A673 (cell line): ENCODE measurements around the gene BCAT1. TPM values are rescaled to one million over a fixed set of nuclear protein-coding genes. Genes with fewer than 3 reads are reported as not detected.

Experiments used
- BruUV-seq: library from RNA; stranded (reverse); fragments of 400-500 nt; replicated peaks from 2 replicates; lab custom pipeline; 2021; lab: Mats Ljungman, UMichigan
- CTCF ChIA-PET: fragments of 300-600 bp; sonication (Branson Sonifier 250); formaldehyde crosslinking; loops from one replicate; lab custom pipeline; 2022; ENCODE audit warnings: antibody characterized with exemption; lab: Charles Lee
- POLR2A ChIA-PET: fragments of 300-600 bp; sonication (Branson Sonifier 250); formaldehyde crosslinking; loops from one replicate; lab custom pipeline; 2022; ENCODE audit warnings: antibody characterized with exemption; ENCODE audit not compliant: low non-redundant PET; lab: Charles Lee
- DNase-seq: peaks from one replicate; pipeline ENCODE4 v3.0.0-alpha.2; 2015; ENCODE audit warnings: low spot score
- H3K27ac ChIP-seq: fragments of 200-600 bp; sonication (generic); 2 replicates; pipeline ENCODE4 v1.5.1; 2016; ENCODE audit warnings: mixed run types, low read depth, mild to moderate bottlenecking, mixed read lengths, antibody characterized with exemption, low read length; ENCODE audit not compliant: poor library complexity, severe bottlenecking
- H3K27me3 ChIP-seq: fragments of 200-600 bp; sonication (generic); replicated peaks from 2 replicates; pipeline ENCODE4 v1.6.1; 2017; ENCODE audit warnings: mixed run types, low read depth, mild to moderate bottlenecking, mixed read lengths, antibody characterized with exemption, low read length; ENCODE audit not compliant: insufficient read depth, poor library complexity
- H3K36me3 ChIP-seq: fragments of 200-600 bp; sonication (generic); 2 replicates; pipeline ENCODE4 v1.6.1; 2016; ENCODE audit warnings: mixed run types, mild to moderate bottlenecking, mixed read lengths, antibody characterized with exemption, low read length; ENCODE audit not compliant: insufficient read depth, poor library complexity, severe bottlenecking
- H3K4me1 ChIP-seq: fragments of 200-600 bp; sonication (generic); 2 replicates; pipeline ENCODE4 v1.6.1; 2017; ENCODE audit warnings: mixed run types, mild to moderate bottlenecking, mixed read lengths, antibody characterized with exemption, low read length; ENCODE audit not compliant: insufficient read depth, poor library complexity, severe bottlenecking
- H3K4me3 ChIP-seq: fragments of 200-600 bp; sonication (generic); 2 replicates; pipeline ENCODE4 v1.5.1; 2016; ENCODE audit warnings: low read depth, mixed run types, mild to moderate bottlenecking, mixed read lengths, low read length; ENCODE audit not compliant: poor library complexity, severe bottlenecking
- H3K9me3 ChIP-seq: fragments of 200-600 bp; sonication (generic); 2 replicates; pipeline ENCODE4 v1.6.1; 2016; ENCODE audit warnings: mixed run types, low read depth, mild to moderate bottlenecking, mixed read lengths, antibody characterized with exemption, low read length; ENCODE audit not compliant: poor library complexity, severe bottlenecking
- EZH2 ChIP-seq: fragments of 200-600 bp; sonication (generic); IDR thresholded peaks from 2 replicates; pipeline ENCODE4 v1.6.1; 2017; ENCODE audit warnings: borderline replicate concordance, low read depth, mild to moderate bottlenecking, mixed read lengths, antibody characterized with exemption, low read length; ENCODE audit not compliant: poor library complexity, severe bottlenecking
- intact Hi-C: fragments of 100-400 bp; cut with micrococcal nuclease; formaldehyde crosslinking; loops from one replicate; pipeline ENCODE4 v1.10.0; 2022; ENCODE audit not compliant: unreplicated experiment
- total RNA-seq: library from RNA; stranded (reverse); gene quantifications from 2 replicates; pipeline ENCODE4 v1.2.3, GENCODE V29; 2021
- TF ChIP-seq, protein P1 (sequence below): fragments of 300-800, 200-600 bp; sonication (generic); conservative IDR thresholded peaks from 2 replicates; pipeline ENCODE4 v1.5.1; 2017; ENCODE audit warnings: low read depth, mild to moderate bottlenecking, antibody characterized with exemption, low read length, moderate library complexity, mixed read lengths

The BCAT1 gene
- total RNA-seq, 1 experiment from 2014 or later: 195 TPM

- no TSS peak for BruUV-seq
- peaks cover 12% of the 10 kb centered on the region for H3K36me3 ChIP-seq
- intact Hi-C loops: loop anchor here (5.0 kb wide), 1 partner anchor 528 kb away; no protein-coding TSS in a partner anchor
These were observed 113.5 kb downstream of the BCAT1 start for GRCh38 chr12:24835377-24835776.

GRCh38 chr12:24833513-24833912 lies 115.4 kb downstream of the BCAT1 start:
- CTCF ChIA-PET: no interaction called here
- BruUV-seq: no TSS peak
- no peaks in the 10 kb centered on the region for H3K27me3 ChIP-seq

More at GRCh38 chr12:24835377-24835776, 113.5 kb downstream of the BCAT1 start:
- POLR2A ChIA-PET: no interaction called here
- no peak overlapping the region for H3K4me3 ChIP-seq
- H3K27ac ChIP-seq: no peak overlapping the region
- CTCF ChIA-PET: interaction anchor here (0.7 kb wide), 1 partner anchor 446 kb away, joined by 3 read pairs; no protein-coding TSS in a partner anchor
- TF ChIP-seq, protein P1, sequence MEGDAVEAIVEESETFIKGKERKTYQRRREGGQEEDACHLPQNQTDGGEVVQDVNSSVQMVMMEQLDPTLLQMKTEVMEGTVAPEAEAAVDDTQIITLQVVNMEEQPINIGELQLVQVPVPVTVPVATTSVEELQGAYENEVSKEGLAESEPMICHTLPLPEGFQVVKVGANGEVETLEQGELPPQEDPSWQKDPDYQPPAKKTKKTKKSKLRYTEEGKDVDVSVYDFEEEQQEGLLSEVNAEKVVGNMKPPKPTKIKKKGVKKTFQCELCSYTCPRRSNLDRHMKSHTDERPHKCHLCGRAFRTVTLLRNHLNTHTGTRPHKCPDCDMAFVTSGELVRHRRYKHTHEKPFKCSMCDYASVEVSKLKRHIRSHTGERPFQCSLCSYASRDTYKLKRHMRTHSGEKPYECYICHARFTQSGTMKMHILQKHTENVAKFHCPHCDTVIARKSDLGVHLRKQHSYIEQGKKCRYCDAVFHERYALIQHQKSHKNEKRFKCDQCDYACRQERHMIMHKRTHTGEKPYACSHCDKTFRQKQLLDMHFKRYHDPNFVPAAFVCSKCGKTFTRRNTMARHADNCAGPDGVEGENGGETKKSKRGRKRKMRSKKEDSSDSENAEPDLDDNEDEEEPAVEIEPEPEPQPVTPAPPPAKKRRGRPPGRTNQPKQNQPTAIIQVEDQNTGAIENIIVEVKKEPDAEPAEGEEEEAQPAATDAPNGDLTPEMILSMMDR: no peak
- TF ChIP-seq EZH2: no peak
- no peaks in the 10 kb centered on the region for H3K27me3 ChIP-seq
- DNase-seq: no peak
- H3K9me3 ChIP-seq: no peaks in the 10 kb centered on the region
- peaks cover 6% of the 10 kb centered on the region for H3K4me1 ChIP-seq

GRCh38 chr12:24823808-24824515 lies 124.9 kb downstream of the BCAT1 start:
- H3K27ac ChIP-seq: peak overlapping the region; percentile 57
- H3K4me3 ChIP-seq: no peak overlapping the region
- peak; percentile 66 for DNase-seq
- no TSS peak for BruUV-seq
- H3K4me1 ChIP-seq: peaks cover 13% of the 10 kb centered on the region
- peaks cover 43% of the 10 kb centered on the region for H3K36me3 ChIP-seq
- no peak for TF ChIP-seq EZH2
- TF ChIP-seq, protein P1: no peak
- no peaks in the 10 kb centered on the region for H3K27me3 ChIP-seq
- ChIA-PET POLR2A (no interaction called here), CTCF (no interaction called here)
- intact Hi-C loops: no loop called here
- no peaks in the 10 kb centered on the region for H3K9me3 ChIP-seq

More at GRCh38 chr12:24833513-24833912, 115.4 kb downstream of the BCAT1 start:
- H3K27ac ChIP-seq: no peak overlapping the region
- DNase-seq: no peak
- peaks cover 6% of the 10 kb centered on the region for H3K4me1 ChIP-seq
- TF ChIP-seq EZH2: no peak
- TF ChIP-seq, protein P1: no peak
- peaks cover 19% of the 10 kb centered on the region for H3K36me3 ChIP-seq
- intact Hi-C loops: no loop called here
- no peaks in the 10 kb centered on the region for H3K9me3 ChIP-seq
- H3K4me3 ChIP-seq: no peak overlapping the region
- POLR2A ChIA-PET: no interaction called here
